Measurements from ENCODE around the gene GLT8D1. TPM values are rescaled to one million over a fixed set of nuclear protein-coding genes. Genes with fewer than 3 reads are reported as not detected.

GLT8D1 gene
- total RNA-seq, 1 donor from 2014 or later: 88.0 TPM

DNA sequence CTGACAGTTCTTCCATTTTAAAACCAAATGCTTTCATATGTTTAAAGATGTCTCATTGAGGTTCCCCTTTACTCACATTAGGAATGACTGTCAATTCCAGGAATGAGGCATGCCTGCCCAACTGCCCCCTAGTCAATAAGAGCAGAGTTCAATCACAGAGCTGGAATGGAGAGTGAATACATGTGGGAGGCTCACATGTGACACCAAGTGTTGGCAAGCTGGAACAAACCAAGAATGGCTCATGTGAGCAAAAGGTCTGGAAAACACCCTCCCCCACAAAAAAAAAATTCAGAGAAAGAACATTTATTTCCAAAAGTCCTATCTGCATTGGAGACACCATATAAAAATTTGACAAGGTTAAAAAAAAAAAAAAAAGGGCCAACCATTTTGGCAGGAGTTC is 23.6 kb downstream of the GLT8D1 start:
- peak; percentile 27 for DNase-seq (ENCODE audit: low spot score)
- Mint-ChIP-seq H3K36me3 (peaks cover 18% of the 10 kb centered on the region), H3K9me3 (no peaks in the 10 kb centered on the region), H3K4me1 (peaks cover 29% of the 10 kb centered on the region), H3K27ac (peak overlapping the region; percentile 21), H3K4me3 (no peak overlapping the region), H3K27me3 (ENCODE audit: insufficient read depth, low read depth) (peaks cover 2% of the 10 kb centered on the region)
- Histone ChIP-seq H3K9me3 (ENCODE audit: low read depth) (no peaks in the 10 kb centered on the region), H2AFZ (replicated peaks) (no peak overlapping the region), H3K79me2 (ENCODE audit: low read depth) (peaks cover 76% of the 10 kb centered on the region), H3K4me1 (peaks cover 12% of the 10 kb centered on the region), H3F3A (ENCODE audit: low read depth) (peaks cover 4% of the 10 kb centered on the region), H3K4me3 (no peak overlapping the region), H3K9ac (no peak overlapping the region), H3K27me3 (no peaks in the 10 kb centered on the region), H3K4me2 (no peak overlapping the region), H4K20me1 (ENCODE audit: low read depth) (peaks cover 9% of the 10 kb centered on the region), H3K27ac (no peak overlapping the region), H3K36me3 (peaks cover 13% of the 10 kb centered on the region)
- TF ChIP-seq EZH2phosphoT487 (IDR thresholded peaks at IDR 0.05) (no peak), EZH2 (IDR thresholded peaks at IDR 0.05) (no peak)
- TF ChIP-seq, protein P1, sequence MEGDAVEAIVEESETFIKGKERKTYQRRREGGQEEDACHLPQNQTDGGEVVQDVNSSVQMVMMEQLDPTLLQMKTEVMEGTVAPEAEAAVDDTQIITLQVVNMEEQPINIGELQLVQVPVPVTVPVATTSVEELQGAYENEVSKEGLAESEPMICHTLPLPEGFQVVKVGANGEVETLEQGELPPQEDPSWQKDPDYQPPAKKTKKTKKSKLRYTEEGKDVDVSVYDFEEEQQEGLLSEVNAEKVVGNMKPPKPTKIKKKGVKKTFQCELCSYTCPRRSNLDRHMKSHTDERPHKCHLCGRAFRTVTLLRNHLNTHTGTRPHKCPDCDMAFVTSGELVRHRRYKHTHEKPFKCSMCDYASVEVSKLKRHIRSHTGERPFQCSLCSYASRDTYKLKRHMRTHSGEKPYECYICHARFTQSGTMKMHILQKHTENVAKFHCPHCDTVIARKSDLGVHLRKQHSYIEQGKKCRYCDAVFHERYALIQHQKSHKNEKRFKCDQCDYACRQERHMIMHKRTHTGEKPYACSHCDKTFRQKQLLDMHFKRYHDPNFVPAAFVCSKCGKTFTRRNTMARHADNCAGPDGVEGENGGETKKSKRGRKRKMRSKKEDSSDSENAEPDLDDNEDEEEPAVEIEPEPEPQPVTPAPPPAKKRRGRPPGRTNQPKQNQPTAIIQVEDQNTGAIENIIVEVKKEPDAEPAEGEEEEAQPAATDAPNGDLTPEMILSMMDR (IDR thresholded peaks at IDR 0.05): no peak

DNA sequence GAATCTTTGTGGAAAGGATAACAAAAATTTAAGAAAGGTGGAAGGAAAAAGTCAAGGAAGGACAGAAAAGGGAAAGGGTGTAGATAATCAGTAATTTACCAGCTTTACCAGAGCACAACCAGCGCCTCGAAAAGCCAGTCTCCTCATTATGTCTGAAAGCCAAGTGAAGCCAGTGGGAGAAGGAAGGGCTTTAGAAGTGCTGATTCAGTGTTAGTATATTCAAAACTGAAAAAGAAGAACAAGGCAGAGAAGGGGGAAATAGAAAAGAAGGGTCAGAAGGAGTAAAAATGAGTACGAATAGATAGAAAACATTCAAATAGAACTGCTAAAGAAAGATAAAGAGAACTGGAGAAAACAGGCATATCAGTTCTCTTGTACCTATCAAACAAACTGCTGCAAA is 24.0 kb downstream of the GLT8D1 start:
- Histone ChIP-seq H3K27me3 (no peaks in the 10 kb centered on the region), H3K4me1 (peaks cover 9% of the 10 kb centered on the region), H4K20me1 (ENCODE audit: low read depth) (peaks cover 9% of the 10 kb centered on the region), H3K27ac (no peak overlapping the region), H2AFZ (replicated peaks) (no peak overlapping the region), H3F3A (ENCODE audit: low read depth) (peaks cover 4% of the 10 kb centered on the region), H3K4me3 (no peak overlapping the region), H3K9ac (no peak overlapping the region), H3K4me2 (no peak overlapping the region), H3K36me3 (peaks cover 13% of the 10 kb centered on the region), H3K9me3 (ENCODE audit: low read depth) (no peaks in the 10 kb centered on the region), H3K79me2 (ENCODE audit: low read depth) (peaks cover 73% of the 10 kb centered on the region)
- H3K4me1 Mint-ChIP-seq: peaks cover 26% of the 10 kb centered on the region
- no peak for DNase-seq (ENCODE audit: low spot score)
- H3K27me3 Mint-ChIP-seq (ENCODE audit: insufficient read depth, low read depth): peaks cover 2% of the 10 kb centered on the region
- H3K27ac Mint-ChIP-seq: no peak overlapping the region
- no peaks in the 10 kb centered on the region for H3K9me3 Mint-ChIP-seq
- H3K4me3 Mint-ChIP-seq: no peak overlapping the region
- H3K36me3 Mint-ChIP-seq: peaks cover 22% of the 10 kb centered on the region
- TF ChIP-seq, protein P1 (IDR thresholded peaks at IDR 0.05): no peak
- TF ChIP-seq EZH2 (IDR thresholded peaks at IDR 0.05) (no peak), EZH2phosphoT487 (IDR thresholded peaks at IDR 0.05) (no peak)

DNA sequence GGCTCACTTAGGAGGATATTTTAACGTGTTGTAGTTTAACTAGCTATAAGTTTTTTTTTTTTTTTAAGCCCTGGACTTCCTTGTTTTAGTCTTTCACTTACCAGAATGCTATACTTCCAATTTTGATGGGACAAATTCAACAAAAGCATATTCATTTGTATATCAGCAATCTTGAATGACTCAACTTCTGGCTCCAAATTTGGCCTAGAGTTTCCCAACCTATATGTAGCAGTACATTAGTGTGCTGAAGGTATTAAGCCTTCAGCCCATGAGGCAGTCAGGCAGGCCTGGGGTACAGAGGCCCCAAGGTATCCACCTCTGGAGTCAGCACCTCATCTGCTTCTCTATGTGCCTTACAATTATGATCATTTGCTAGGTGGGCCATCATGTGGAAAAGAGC is 25.8 kb downstream of the GLT8D1 start:
- H3K27ac Mint-ChIP-seq: no peak overlapping the region
- Histone ChIP-seq H3K4me2 (no peak overlapping the region), H3K27me3 (no peaks in the 10 kb centered on the region), H3K79me2 (ENCODE audit: low read depth) (peaks cover 72% of the 10 kb centered on the region), H3K36me3 (peaks cover 19% of the 10 kb centered on the region), H4K20me1 (ENCODE audit: low read depth) (peaks cover 9% of the 10 kb centered on the region), H3K9ac (peak overlapping the region; percentile 36), H3K4me3 (no peak overlapping the region), H3F3A (ENCODE audit: low read depth) (peaks cover 4% of the 10 kb centered on the region), H3K4me1 (peaks cover 8% of the 10 kb centered on the region), H3K9me3 (ENCODE audit: low read depth) (no peaks in the 10 kb centered on the region), H3K27ac (no peak overlapping the region), H2AFZ (replicated peaks) (no peak overlapping the region)
- H3K36me3 Mint-ChIP-seq: peaks cover 32% of the 10 kb centered on the region
- no peaks in the 10 kb centered on the region for H3K9me3 Mint-ChIP-seq
- DNase-seq (ENCODE audit: low spot score): no peak
- no peaks in the 10 kb centered on the region for H3K27me3 Mint-ChIP-seq (ENCODE audit: insufficient read depth, low read depth)
- no peak overlapping the region for H3K4me3 Mint-ChIP-seq
- TF ChIP-seq EZH2phosphoT487 (IDR thresholded peaks at IDR 0.05) (no peak), EZH2 (IDR thresholded peaks at IDR 0.05) (no peak)
- TF ChIP-seq, protein P1 (IDR thresholded peaks at IDR 0.05): no peak
- peaks cover 19% of the 10 kb centered on the region for H3K4me1 Mint-ChIP-seq

Measured in neural progenitor cell (in vitro differentiated cells).